Measurements from ENCODE around the gene ABCA2.

The ABCA2 gene

GRCh38 chr9:136961279-136962065 is 66.6 kb downstream of the ABCA2 start:
- no peak overlapping the region for H3K4me2 ChIP-seq (ENCODE audit: low read length)

DNA sequence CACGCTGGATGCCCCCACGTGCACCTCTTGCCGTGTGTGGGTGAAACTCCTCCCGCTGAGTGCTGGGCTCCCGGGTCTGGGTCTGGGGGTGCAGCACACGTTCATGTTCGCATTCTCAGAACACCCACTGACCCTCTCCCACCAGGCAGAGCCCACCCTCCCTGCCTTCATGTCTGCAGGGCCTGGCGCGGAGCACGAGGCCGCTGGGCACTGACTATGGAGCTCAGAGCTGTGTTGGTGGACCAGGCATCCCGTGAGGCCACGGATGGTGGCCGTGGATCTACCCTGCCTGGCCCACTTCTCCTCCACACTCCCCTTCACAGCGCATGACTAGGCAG is 67.1 kb downstream of the ABCA2 start:
- no peaks in the 10 kb centered on the region for H4K20me1 ChIP-seq (ENCODE audit: insufficient read depth, low read length)
- H3K4me3 ChIP-seq (ENCODE audit: low read depth, low read length, poor library complexity, severe bottlenecking): no peak overlapping the region
- H3K27me3 ChIP-seq (ENCODE audit: insufficient read depth, low read length): peaks cover 30% of the 10 kb centered on the region; the same call in 1 of the 2 replicates
- no peak overlapping the region for H3K9ac ChIP-seq (ENCODE audit: low read length)
- peaks cover 4% of the 10 kb centered on the region for H3K4me1 ChIP-seq (ENCODE audit: insufficient read depth, low read length, severe bottlenecking)
- no peaks in the 10 kb centered on the region for H3K9me2 ChIP-seq (ENCODE audit: low read depth, low read length)
- H3K36me3 ChIP-seq (ENCODE audit: insufficient read depth, low read length): no peaks in the 10 kb centered on the region
- H3K9me3 ChIP-seq (ENCODE audit: low read length): no peaks in the 10 kb centered on the region
- no peak overlapping the region for H2AFZ ChIP-seq (ENCODE audit: low read length)
- H3K27ac ChIP-seq (ENCODE audit: low read depth, low read length, poor library complexity, severe bottlenecking): no peak overlapping the region
- H3F3A ChIP-seq (ENCODE audit: insufficient read depth, low read length): no peaks in the 10 kb centered on the region
- TF ChIP-seq EZH2 (IDR thresholded peaks at IDR 0.05; ENCODE audit: borderline replicate concordance, low read length): no peak
- no peaks in the 10 kb centered on the region for H3K79me2 ChIP-seq (ENCODE audit: insufficient read depth, low read length)
- H3K4me2 ChIP-seq (ENCODE audit: low read length): no peak overlapping the region

More at GRCh38 chr9:136961279-136962065, 66.6 kb downstream of the ABCA2 start:
- no peaks in the 10 kb centered on the region for H3F3A ChIP-seq (ENCODE audit: insufficient read depth, low read length)
- TF ChIP-seq CTCF (IDR thresholded peaks at IDR 0.05; ENCODE audit: low read length) (no peak), EZH2 (IDR thresholded peaks at IDR 0.05; ENCODE audit: borderline replicate concordance, low read length) (no peak)
- H3K79me2 ChIP-seq (ENCODE audit: insufficient read depth, low read length): no peaks in the 10 kb centered on the region
- peaks cover 28% of the 10 kb centered on the region; the same call in 1 of the 2 replicates for H3K27me3 ChIP-seq (ENCODE audit: insufficient read depth, low read length)
- no peak overlapping the region for H3K4me3 ChIP-seq (ENCODE audit: low read depth, low read length, poor library complexity, severe bottlenecking)
- no peak overlapping the region for H2AFZ ChIP-seq (ENCODE audit: low read length)
- no peak overlapping the region for H3K27ac ChIP-seq (ENCODE audit: low read depth, low read length, poor library complexity, severe bottlenecking)
- H3K9ac ChIP-seq (ENCODE audit: low read length): no peak overlapping the region
- H3K36me3 ChIP-seq (ENCODE audit: insufficient read depth, low read length): no peaks in the 10 kb centered on the region
- peaks cover 5% of the 10 kb centered on the region for H3K4me1 ChIP-seq (ENCODE audit: insufficient read depth, low read length, severe bottlenecking)
- no peaks in the 10 kb centered on the region for H4K20me1 ChIP-seq (ENCODE audit: insufficient read depth, low read length)
- H3K9me3 ChIP-seq (ENCODE audit: low read length): no peaks in the 10 kb centered on the region
- H3K9me2 ChIP-seq (ENCODE audit: low read depth, low read length): no peaks in the 10 kb centered on the region

GRCh38 chr9:136960212-136960937 is 67.7 kb downstream of the ABCA2 start:
- Histone ChIP-seq H3K4me2 (ENCODE audit: low read length) (no peak overlapping the region), H3K9me3 (ENCODE audit: low read length) (no peaks in the 10 kb centered on the region), H3K4me1 (ENCODE audit: insufficient read depth, low read length, severe bottlenecking) (no peaks in the 10 kb centered on the region), H3K79me2 (ENCODE audit: insufficient read depth, low read length) (no peaks in the 10 kb centered on the region), H3K9me2 (ENCODE audit: low read depth, low read length) (no peaks in the 10 kb centered on the region), H4K20me1 (ENCODE audit: insufficient read depth, low read length) (no peaks in the 10 kb centered on the region), H3F3A (ENCODE audit: insufficient read depth, low read length) (no peaks in the 10 kb centered on the region), H3K9ac (ENCODE audit: low read length) (no peak overlapping the region), H3K36me3 (ENCODE audit: insufficient read depth, low read length) (no peaks in the 10 kb centered on the region), H3K27ac (ENCODE audit: low read depth, low read length, poor library complexity, severe bottlenecking) (no peak overlapping the region), H3K4me3 (ENCODE audit: low read depth, low read length, poor library complexity, severe bottlenecking) (no peak overlapping the region), H2AFZ (ENCODE audit: low read length) (no peak overlapping the region), H3K27me3 (ENCODE audit: insufficient read depth, low read length) (peaks cover 30% of the 10 kb centered on the region; the same call in 1 of the 2 replicates)
- TF ChIP-seq EZH2 (IDR thresholded peaks at IDR 0.05; ENCODE audit: borderline replicate concordance, low read length) (no peak), CTCF (IDR thresholded peaks at IDR 0.05; ENCODE audit: low read length) (no peak)
